Panc1 (cell line): ENCODE data around the gene CIBAR2. TPM values are rescaled to one million over a fixed set of nuclear protein-coding genes. Genes with fewer than 3 reads are reported as not detected.

Experiments used
- ATAC-seq: fragments of 200-7000 bp; cut with Tn5 transposase; 2 replicates; pipeline ENCODE4 v1.9.1; 2020; ENCODE audit warnings: mild to moderate bottlenecking, moderate library complexity
- BruUV-seq: library from RNA; stranded (reverse); fragments of 400-500 nt; replicated peaks from 2 replicates; lab custom pipeline; 2021; lab: Mats Ljungman, UMichigan
- CTCF ChIA-PET: fragments of 300-600 bp; sonication (Branson Sonifier 250); formaldehyde crosslinking; loops from one replicate; lab custom pipeline; 2022; ENCODE audit warnings: antibody characterized with exemption; lab: Charles Lee
- POLR2A ChIA-PET: fragments of 300-600 bp; sonication (Branson Sonifier 250); formaldehyde crosslinking; loops from one replicate; lab custom pipeline; 2022; ENCODE audit warnings: antibody characterized with exemption; lab: Charles Lee
- DNase-seq: peaks from one replicate; pipeline ENCODE4 v3.0.0-alpha.2; 2010; ENCODE audit warnings: low read depth, low spot score
- H3K27ac ChIP-seq: 2 replicates; pipeline ENCODE4 v1.5.1; 2011; ENCODE audit warnings: mild to moderate bottlenecking, low read length, inconsistent platforms
- H3K27me3 ChIP-seq: fragments of 200-500 bp; sonication (Bioruptor generic); 2 replicates; pipeline ENCODE4 v1.6.0; 2014; ENCODE audit warnings: low read length, inconsistent platforms; ENCODE audit not compliant: control insufficient read depth, insufficient read depth
- H3K36me3 ChIP-seq: fragments of 200-500 bp; sonication (Bioruptor generic); 2 replicates; pipeline ENCODE4 v1.5.1; 2014; ENCODE audit warnings: inconsistent platforms, mild to moderate bottlenecking, low read length, moderate library complexity; ENCODE audit not compliant: control insufficient read depth, insufficient read depth
- H3K4me1 ChIP-seq: 2 replicates; pipeline ENCODE4 v1.5.1; 2011; ENCODE audit warnings: inconsistent platforms, mild to moderate bottlenecking, low read length, moderate library complexity; ENCODE audit not compliant: control insufficient read depth, insufficient read depth
- H3K4me3 ChIP-seq, 2 experiments: 2 replicates each; pipeline ENCODE4 v1.5.1; 2011 to 2012; ENCODE audit warnings: low read depth in 2 of 2, low read length in 2 of 2, mild to moderate bottlenecking in 2 of 2, inconsistent platforms in 1 of 2, moderate library complexity in 1 of 2
- H3K9me3 ChIP-seq: fragments of 200-500 bp; sonication (Bioruptor generic); 2 replicates; pipeline ENCODE4 v1.5.1; 2014; ENCODE audit warnings: low read depth, mild to moderate bottlenecking, inconsistent platforms, low read length, moderate library complexity; ENCODE audit not compliant: control insufficient read depth, insufficient read depth
- CTCF ChIP-seq: fragments of 450-650 bp; IDR thresholded peaks from 2 replicates; pipeline ENCODE4 v1.5.1; 2017; ENCODE audit warnings: mild to moderate bottlenecking
- POLR2AphosphoS5 ChIP-seq: IDR thresholded peaks from 2 replicates; pipeline ENCODE4 v1.6.1; 2012; ENCODE audit warnings: mild to moderate bottlenecking, low read depth, low read length, moderate library complexity
- REST ChIP-seq, 2 experiments: IDR thresholded peaks; 2 replicates each; pipeline ENCODE4 v1.6.1; 2011 to 2012; ENCODE audit warnings: low read depth in 2 of 2, control low read depth in 1 of 2, low read length in 1 of 2, mild to moderate bottlenecking in 1 of 2, moderate library complexity in 1 of 2; ENCODE audit not compliant: insufficient read depth in 1 of 2
- SIN3A ChIP-seq: IDR thresholded peaks from 2 replicates; pipeline ENCODE4 v1.6.1; 2012; ENCODE audit warnings: low read depth, mild to moderate bottlenecking, low read length, moderate library complexity, borderline replicate concordance; ENCODE audit not compliant: insufficient read depth
- TCF7L2 ChIP-seq: IDR thresholded peaks from 2 replicates; pipeline ENCODE4 v1.6.1; 2011; ENCODE audit warnings: mild to moderate bottlenecking, low read depth, low read length, inconsistent platforms
- in situ Hi-C: cut with HindIII; loops from 2 replicates; pipeline ENCODE4 v1.10.0; 2016; ENCODE audit warnings: low sequenced_read_pairs, low pct_unique_long_range_greater_than_20kb
- intact Hi-C: fragments of 100-400 bp; cut with micrococcal nuclease; formaldehyde crosslinking; loops from one replicate; pipeline ENCODE4 v1.10.0; 2022; ENCODE audit not compliant: unreplicated experiment
- total RNA-seq: library from RNA; stranded (reverse); gene quantifications from one replicate; pipeline ENCODE4 v1.2.1, GENCODE V29; 2021; ENCODE audit not compliant: unreplicated experiment

Gene CIBAR2
- total RNA-seq, 1 experiment from 2014 or later: not detected

GRCh38 chr16:85083051-85083639 lies 29.1 kb downstream of the CIBAR2 start:
- ATAC-seq: no peak
- in situ Hi-C loops (no loop called here), intact Hi-C loops (no loop called here)
- BruUV-seq: no TSS peak
- Histone ChIP-seq H3K4me3 (no peak overlapping the region), H3K9me3 (no peaks in the 10 kb centered on the region), H3K27me3 (no peaks in the 10 kb centered on the region), H3K36me3 (no peaks in the 10 kb centered on the region), H3K27ac (no peak overlapping the region), H3K4me1 (no peaks in the 10 kb centered on the region)
- no peak for TF ChIP-seq POLR2AphosphoS5
- no peak for TF ChIP-seq SIN3A
- no peak for TF ChIP-seq REST (IDR thresholded peaks at IDR 0.05; ENCODE audit: insufficient read depth in 1 of 2, low read depth in 2 of 2, low read length in 1 of 2)
- TF ChIP-seq CTCF: no peak
- TF ChIP-seq TCF7L2: no peak
- no peak for DNase-seq
- CTCF ChIA-PET: no interaction called here
- POLR2A ChIA-PET: interaction anchor here (0.6 kb wide), 1 partner anchor 470 kb away, joined by 4 read pairs; no protein-coding TSS in a partner anchor

- TF ChIP-seq TCF7L2: no peak
- TF ChIP-seq CTCF: no peak
- TF ChIP-seq POLR2AphosphoS5: no peak
- TF ChIP-seq REST (IDR thresholded peaks at IDR 0.05; ENCODE audit: insufficient read depth in 1 of 2, low read depth in 2 of 2, low read length in 1 of 2): no peak
- no peak for TF ChIP-seq SIN3A
- H3K9me3 ChIP-seq: no peaks in the 10 kb centered on the region
- H3K27me3 ChIP-seq: no peaks in the 10 kb centered on the region
- DNase-seq: no peak
- no peak overlapping the region for H3K4me3 ChIP-seq
- H3K4me1 ChIP-seq: no peaks in the 10 kb centered on the region
- BruUV-seq: no TSS peak
- ChIA-PET CTCF (no interaction called here), POLR2A (no interaction called here)
- in situ Hi-C loops: no loop called here
- ATAC-seq: no peak
- H3K36me3 ChIP-seq: no peaks in the 10 kb centered on the region
- intact Hi-C loops: no loop called here
- no peak overlapping the region for H3K27ac ChIP-seq
Measured at GRCh38 chr16:85082173-85083050, 29.9 kb downstream of the CIBAR2 start.
